ENCODE measurements around the gene SNAP23. TPM values are rescaled to one million over a fixed set of nuclear protein-coding genes. Genes with fewer than 3 reads are reported as not detected.
"Not testable (repeated sequence)": the region's sequence is repeated elsewhere in the genome, so short reads cannot be mapped to it uniquely, and the experiment has no call there.

The SNAP23 gene
- total RNA-seq, 1 experiment from 2014 or later, result 92.2 TPM

- Mint-ChIP-seq H3K9me3 (ENCODE audit: unreplicated experiment) (no peaks in the 10 kb centered on the region), H3K36me3 (ENCODE audit: insufficient read depth, unreplicated experiment) (peaks cover 23% of the 10 kb centered on the region), H3K4me3 (ENCODE audit: unreplicated experiment) (no peak overlapping the region), H3K27ac (ENCODE audit: unreplicated experiment) (no peak overlapping the region), H3K27me3 (ENCODE audit: insufficient read depth, unreplicated experiment) (no peaks in the 10 kb centered on the region), H3K4me1 (ENCODE audit: low read depth, unreplicated experiment) (peaks cover 8% of the 10 kb centered on the region)
- intact Hi-C loops (cut with micrococcal nuclease; ENCODE audit: unreplicated experiment), result no loop called here
- Histone ChIP-seq H3K4me3 (ENCODE audit: low read depth, low read length) (no peak overlapping the region), H3K36me3 (ENCODE audit: control insufficient read depth, insufficient read depth, low read length) (no peaks in the 10 kb centered on the region), H3K4me1 (no peaks in the 10 kb centered on the region), H3K27me3 (replicated peaks; ENCODE audit: control insufficient read depth, insufficient read depth, low read length) (no peaks in the 10 kb centered on the region), H3K9me3 (no peaks in the 10 kb centered on the region)
- DNase-seq, result no peak
- POLR2A ChIA-PET, result interaction anchor here (1.0 kb wide), 1 partner anchor 22 kb away, joined by 3 read pairs; the partner anchor contains the start of gene STARD9
- CTCF ChIA-PET, result no interaction called here
- BruUV-seq (replicated peaks), result no TSS peak
- TF ChIP-seq, protein P1, sequence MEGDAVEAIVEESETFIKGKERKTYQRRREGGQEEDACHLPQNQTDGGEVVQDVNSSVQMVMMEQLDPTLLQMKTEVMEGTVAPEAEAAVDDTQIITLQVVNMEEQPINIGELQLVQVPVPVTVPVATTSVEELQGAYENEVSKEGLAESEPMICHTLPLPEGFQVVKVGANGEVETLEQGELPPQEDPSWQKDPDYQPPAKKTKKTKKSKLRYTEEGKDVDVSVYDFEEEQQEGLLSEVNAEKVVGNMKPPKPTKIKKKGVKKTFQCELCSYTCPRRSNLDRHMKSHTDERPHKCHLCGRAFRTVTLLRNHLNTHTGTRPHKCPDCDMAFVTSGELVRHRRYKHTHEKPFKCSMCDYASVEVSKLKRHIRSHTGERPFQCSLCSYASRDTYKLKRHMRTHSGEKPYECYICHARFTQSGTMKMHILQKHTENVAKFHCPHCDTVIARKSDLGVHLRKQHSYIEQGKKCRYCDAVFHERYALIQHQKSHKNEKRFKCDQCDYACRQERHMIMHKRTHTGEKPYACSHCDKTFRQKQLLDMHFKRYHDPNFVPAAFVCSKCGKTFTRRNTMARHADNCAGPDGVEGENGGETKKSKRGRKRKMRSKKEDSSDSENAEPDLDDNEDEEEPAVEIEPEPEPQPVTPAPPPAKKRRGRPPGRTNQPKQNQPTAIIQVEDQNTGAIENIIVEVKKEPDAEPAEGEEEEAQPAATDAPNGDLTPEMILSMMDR (IDR thresholded peaks at IDR 0.05; ENCODE audit: insufficient read depth in 1 of 2, low read depth in 1 of 2, low read length in 1 of 2, severe bottlenecking in 1 of 2, unreplicated experiment in 1 of 2), result no peak
These were observed 58.1 kb downstream of the SNAP23 start for GRCh38 chr15:42553554-42553953.

- H3K27me3 ChIP-seq (replicated peaks; ENCODE audit: control insufficient read depth, insufficient read depth, low read length); H3K27me3 Mint-ChIP-seq (ENCODE audit: insufficient read depth, unreplicated experiment); H3K36me3 ChIP-seq (ENCODE audit: control insufficient read depth, insufficient read depth, low read length); H3K4me3 Mint-ChIP-seq (ENCODE audit: unreplicated experiment); CTCF ChIA-PET; H3K27ac Mint-ChIP-seq (ENCODE audit: unreplicated experiment); intact Hi-C loops (cut with micrococcal nuclease; ENCODE audit: unreplicated experiment); H3K4me1 ChIP-seq; H3K9me3 Mint-ChIP-seq (ENCODE audit: unreplicated experiment); H3K9me3 ChIP-seq; DNase-seq; H3K4me3 ChIP-seq (ENCODE audit: low read depth, low read length); H3K4me1 Mint-ChIP-seq (ENCODE audit: low read depth, unreplicated experiment); BruUV-seq (replicated peaks): not testable (repeated sequence)
- POLR2A ChIA-PET, result interaction anchor here (0.6 kb wide), 2 partner anchors 61 to 573 kb away, joined by 3 read pairs; no protein-coding TSS in a partner anchor
- peaks cover 21% of the 10 kb centered on the region for H3K36me3 Mint-ChIP-seq (ENCODE audit: insufficient read depth, unreplicated experiment)
These were observed 61.2 kb downstream of the SNAP23 start for GRCh38 chr15:42556550-42557207.

GRCh38 chr15:42558739-42559138, 63.3 kb downstream of the SNAP23 start:
- intact Hi-C loops (cut with micrococcal nuclease; ENCODE audit: unreplicated experiment), result no loop called here
- peaks cover 30% of the 10 kb centered on the region for H3K36me3 Mint-ChIP-seq (ENCODE audit: insufficient read depth, unreplicated experiment)
- H3K9me3 ChIP-seq, result no peaks in the 10 kb centered on the region
- no peak for DNase-seq
- CTCF ChIA-PET, result no interaction called here
- no peak overlapping the region for H3K4me3 ChIP-seq (ENCODE audit: low read depth, low read length)
- H3K27me3 ChIP-seq (replicated peaks; ENCODE audit: control insufficient read depth, insufficient read depth, low read length), result no peaks in the 10 kb centered on the region
- H3K27me3 Mint-ChIP-seq (ENCODE audit: insufficient read depth, unreplicated experiment), result no peaks in the 10 kb centered on the region
- TF ChIP-seq, protein P1 (IDR thresholded peaks at IDR 0.05; ENCODE audit: insufficient read depth in 1 of 2, low read depth in 1 of 2, low read length in 1 of 2, severe bottlenecking in 1 of 2, unreplicated experiment in 1 of 2), result no peak
- no peaks in the 10 kb centered on the region for H3K4me1 Mint-ChIP-seq (ENCODE audit: low read depth, unreplicated experiment)
- no peak overlapping the region for H3K4me3 Mint-ChIP-seq (ENCODE audit: unreplicated experiment)
- H3K36me3 ChIP-seq (ENCODE audit: control insufficient read depth, insufficient read depth, low read length), result no peaks in the 10 kb centered on the region; the same call in 1 of the 2 replicates
- H3K9me3 Mint-ChIP-seq (ENCODE audit: unreplicated experiment), result no peaks in the 10 kb centered on the region
- H3K27ac Mint-ChIP-seq (ENCODE audit: unreplicated experiment), result no peak overlapping the region
- no TSS peak for BruUV-seq (replicated peaks)
- POLR2A ChIA-PET, result no interaction called here
- H3K4me1 ChIP-seq, result no peaks in the 10 kb centered on the region

Measured in Caco-2 (cell line).